DMS114 treated with DMSO at 0.1 percent for 48 hours (cell line): Measurements from ENCODE around the gene GNB5.
"Not testable (repeated sequence)": the region's sequence is repeated elsewhere in the genome, so short reads cannot be mapped to it uniquely, and the experiment has no call there.

Source experiments
- DNase-seq: peaks from one replicate; lab custom pipeline; 2025; ENCODE audit not compliant: unreplicated experiment; lab: John Stamatoyannopoulos, UW

Gene GNB5

GRCh38 chr15:52095597-52096262 is 95.5 kb downstream of the GNB5 start:
- no peak for DNase-seq

DNA sequence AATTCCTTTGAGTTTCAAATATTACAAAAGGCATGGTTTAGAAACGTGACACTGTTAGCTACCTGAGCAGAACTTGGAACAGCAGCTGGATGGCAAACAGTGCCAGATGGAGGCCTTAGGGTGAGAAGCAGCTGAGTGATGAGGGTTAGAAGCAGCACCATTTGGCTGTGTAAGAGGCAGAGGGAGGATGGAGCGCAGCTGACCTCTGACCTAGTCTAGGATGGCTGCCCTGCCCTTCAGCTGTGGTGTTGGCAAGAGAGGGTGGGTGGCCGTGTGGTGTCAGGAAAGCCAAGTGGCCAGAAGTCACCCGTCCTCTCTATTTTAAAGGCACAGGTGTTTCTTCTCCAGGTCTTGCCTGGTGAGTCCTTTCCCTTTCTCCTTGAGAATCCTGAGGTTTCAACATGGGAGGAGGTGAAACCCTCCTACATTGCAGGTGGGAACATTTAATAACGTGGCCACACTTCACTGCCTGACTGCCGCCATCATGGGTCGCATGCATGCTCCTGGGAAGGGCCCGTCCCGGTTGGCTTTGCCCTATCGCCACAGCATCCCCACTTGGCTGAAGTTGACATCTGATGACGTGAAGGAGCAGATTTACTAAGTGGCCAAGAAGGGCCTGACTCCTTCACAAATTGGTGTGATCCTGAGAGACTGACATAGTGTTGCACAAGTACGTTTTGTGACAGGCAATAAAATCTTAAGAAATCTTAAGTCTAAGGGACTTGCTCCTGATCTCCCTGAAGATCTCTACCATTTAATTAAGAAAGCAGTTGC is 96.2 kb downstream of the GNB5 start:
- DNase-seq: no peak

DNA sequence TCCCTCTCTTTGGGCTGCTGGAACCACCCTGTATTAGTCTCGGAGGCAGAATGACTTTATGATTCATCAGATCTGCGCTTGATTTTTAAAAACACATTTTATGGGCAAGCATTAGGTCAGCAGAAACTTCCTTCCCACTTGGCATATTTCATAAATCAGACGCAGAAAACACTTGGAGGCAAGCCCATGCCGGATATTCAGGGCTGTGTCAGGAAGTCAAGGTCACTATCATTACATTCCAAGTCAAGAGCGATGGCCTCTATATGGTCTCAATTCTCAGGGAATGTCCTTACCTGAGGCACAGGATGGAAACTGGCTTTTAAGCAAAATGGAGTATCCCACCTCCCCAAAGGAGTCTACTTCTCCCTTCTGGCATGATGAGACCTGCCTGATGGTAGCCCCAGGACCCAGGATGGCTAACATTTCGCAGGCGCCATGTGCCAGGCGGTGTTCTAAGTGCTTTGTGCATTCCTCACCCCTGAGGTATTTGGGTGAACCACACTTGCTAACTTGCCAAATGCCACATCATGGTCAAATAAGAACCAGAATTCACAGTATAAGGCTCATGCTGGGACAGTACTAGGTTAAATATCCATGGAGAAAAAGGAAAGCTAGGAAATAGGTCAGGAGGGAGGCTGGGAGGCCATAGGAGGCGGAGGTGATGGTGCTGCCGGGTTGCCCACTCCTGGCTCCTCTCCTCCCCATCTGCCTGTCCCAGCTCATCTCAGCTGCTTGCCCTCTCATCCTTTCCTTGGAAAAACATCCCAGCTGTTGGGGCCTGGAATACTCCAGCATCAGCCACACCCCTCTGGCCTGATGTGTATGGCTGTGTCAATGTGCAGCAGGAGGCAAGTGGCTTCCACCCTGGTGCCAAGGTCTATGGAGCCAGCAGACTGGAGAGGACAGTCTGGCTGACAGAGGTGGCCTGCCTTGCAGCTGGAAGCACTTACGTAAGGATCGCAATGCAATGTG is 97.4 kb downstream of the GNB5 start:
- DNase-seq: no peak

- no peak for DNase-seq
Observed at GRCh38 chr15:52093167-52093538, 98.0 kb downstream of the GNB5 start.

- no peak for DNase-seq
Observed at GRCh38 chr15:52090193-52090592, 101.0 kb downstream of the GNB5 start.

- no peak for DNase-seq
Observed at GRCh38 chr15:52086011-52086786, 105.0 kb downstream of the GNB5 start.

GRCh38 chr15:52085299-52085698 is 105.9 kb downstream of the GNB5 start:
- no peak for DNase-seq

- no peak for DNase-seq
Observed at GRCh38 chr15:52083603-52084002, 107.6 kb downstream of the GNB5 start.

DNA sequence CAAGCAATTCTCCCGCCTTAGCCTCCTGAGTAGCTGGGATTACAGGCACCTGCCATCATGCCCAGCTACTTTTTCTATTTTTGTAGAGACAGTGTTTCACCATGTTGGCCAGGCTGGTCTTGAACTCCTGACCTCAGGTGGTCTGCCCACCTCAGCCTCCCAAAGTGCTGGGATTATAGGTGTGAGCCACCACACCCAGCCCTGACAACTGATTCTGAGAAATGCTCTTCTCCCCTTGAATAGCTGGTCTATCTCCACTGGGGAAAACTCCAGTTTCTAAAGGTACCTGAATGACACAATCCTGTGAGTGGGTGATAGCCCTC is 108.2 kb downstream of the GNB5 start:
- not testable (repeated sequence) for DNase-seq

GRCh38 chr15:52082197-52083036 is 108.8 kb downstream of the GNB5 start:
- no peak for DNase-seq

GRCh38 chr15:52080706-52081392 is 110.3 kb downstream of the GNB5 start:
- DNase-seq: no peak

DNA sequence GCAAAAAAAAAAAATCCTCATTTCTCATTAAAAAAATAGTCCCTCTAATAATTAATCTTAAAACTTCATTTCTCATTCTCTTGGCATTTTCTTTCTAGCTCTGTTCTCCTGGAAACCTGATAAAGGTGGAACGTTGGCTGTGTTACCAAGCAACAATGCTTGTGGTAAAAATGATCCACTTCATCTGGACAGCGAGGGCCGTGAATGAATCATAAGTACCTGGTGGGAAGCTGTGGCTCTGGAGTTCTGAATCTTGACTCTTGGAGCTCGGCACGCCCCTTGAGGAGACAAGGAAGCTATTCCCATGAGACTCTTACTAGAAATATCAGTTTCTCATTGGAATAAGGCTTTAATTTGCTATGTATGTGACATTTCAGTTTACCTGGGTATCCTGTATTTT is 111.2 kb downstream of the GNB5 start:
- no peak for DNase-seq

DNA sequence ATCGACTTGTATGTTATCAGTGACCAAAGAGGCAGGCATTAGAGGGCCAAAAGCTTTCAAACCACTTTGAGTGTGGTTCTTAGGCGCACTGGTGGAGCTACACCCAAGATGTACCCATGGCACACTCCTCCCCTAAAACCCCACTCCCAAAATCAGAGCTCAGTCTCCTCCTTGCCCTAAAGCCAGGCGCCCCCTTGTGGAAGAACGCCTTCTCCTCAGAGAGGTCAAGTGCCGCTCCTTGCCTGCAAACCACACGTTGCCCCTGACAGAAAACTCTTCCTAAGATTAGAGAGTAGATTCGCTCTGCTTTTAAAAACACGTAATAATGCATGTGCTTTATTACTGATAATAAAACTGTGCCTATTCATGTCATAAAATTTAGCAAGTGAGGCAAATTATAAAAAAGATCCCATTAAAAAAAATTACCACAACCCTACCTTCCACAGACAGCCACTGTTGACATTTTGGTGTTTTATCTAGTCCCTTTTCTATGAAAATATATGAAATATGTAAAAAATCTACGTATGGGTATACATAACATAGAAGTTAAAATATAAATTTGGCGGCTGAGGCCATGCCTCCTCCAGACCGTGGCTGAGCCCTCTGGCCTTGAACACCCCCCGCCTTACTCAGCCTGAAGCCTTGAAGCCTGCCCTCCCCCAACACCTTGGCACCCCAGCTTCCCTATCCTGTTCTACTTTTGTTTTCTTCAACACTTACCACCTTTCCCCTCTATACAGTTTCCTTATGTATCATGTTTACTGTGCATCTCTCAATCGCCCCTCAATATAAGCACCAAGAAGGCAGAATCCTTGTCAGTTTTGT is 112.1 kb downstream of the GNB5 start:
- DNase-seq: peak; percentile 8

DNA sequence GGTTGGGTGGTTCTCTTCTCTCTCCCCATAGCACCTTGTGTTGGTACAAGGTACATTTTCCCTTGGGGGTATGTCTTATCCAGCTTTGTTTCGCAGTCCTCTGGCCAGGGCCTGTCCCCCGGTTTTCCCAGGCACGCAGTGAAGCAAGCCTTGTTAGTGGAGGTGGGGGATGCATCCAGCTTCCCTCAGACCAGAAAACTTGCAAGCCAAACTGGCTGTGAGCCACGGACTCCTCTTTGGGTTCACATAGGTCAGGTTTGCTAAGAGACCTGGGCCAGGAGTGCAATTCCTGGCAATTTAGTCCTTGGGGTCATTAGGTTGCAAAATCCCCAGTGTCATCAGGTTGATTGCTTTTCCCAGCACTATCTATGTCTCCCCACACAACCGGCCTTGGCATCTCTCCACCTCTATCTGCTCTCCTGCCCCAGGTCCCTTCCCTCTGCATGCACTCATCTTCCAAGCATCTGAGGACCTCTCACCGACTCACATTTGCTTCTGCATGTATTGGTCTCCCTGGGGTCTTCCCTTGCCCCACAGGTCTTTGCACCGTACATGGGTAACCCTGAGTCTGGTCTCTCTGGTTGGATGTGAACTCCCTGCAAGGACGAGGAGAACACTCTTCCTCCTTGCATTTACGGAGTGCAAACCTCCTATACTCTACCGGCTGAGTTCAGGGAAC is 112.9 kb downstream of the GNB5 start:
- DNase-seq: no peak

DNA sequence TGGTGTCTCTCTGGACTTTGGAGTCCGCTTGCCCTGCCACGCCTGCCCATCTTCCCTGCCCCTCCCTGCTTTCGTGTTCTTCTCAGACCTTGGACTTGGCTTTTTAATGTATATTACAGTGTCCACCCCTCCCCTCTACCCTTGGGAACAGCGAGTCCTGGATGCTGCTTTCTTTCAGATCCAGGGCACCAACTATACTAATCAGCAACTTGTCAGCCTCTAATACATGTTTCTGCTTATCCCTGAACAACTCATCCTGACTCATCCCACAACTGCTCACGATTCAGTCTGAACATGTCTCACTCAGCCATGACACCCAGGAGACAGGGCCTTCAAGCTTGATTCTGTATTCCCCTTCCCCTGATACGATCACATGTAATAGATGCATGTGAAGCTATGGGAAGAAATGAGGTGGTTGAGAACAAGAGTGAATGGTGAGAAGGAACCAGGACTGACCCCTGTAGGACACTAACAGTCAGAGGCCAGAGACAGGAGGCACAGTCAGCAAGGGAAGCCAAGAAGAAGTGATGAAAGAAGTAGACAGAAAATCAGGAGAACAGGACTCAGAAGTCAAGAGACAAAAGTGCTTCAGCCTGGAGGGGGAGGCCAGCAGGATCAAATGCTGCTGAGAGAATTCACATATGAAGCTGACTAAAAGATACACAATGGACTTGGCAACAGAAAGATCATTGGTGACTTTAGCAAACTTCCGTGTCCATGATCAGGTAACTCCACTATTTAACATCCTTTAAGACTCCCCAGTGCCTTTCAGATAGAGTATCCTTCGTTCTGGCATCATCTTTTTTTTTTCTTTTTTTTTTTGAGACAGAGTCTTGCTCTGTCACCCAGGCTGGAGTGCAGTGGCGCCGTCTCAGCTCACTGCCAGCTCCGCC is 114.1 kb downstream of the GNB5 start:
- DNase-seq: no peak

GRCh38 chr15:52071570-52071969 is 119.6 kb downstream of the GNB5 start:
- DNase-seq: no peak

DNA sequence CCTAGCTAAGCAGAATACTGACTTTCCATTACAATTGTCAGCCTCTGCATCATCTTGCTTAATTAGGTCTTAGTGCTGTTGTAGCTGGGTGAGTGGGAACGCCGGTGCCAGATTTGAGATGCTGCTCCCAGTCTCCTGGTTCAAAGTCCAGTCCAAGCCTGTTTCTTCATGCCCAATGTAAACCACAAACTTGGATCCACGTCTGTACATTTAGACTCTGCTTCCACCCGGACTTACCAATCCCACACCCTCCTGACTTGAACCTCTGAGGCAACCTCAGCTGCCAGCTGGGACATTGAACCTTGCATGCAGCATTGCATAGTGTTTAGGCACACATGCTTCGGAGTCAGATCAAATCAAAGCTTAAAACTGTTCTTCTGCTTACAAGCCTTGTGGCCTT is 121.6 kb downstream of the GNB5 start:
- DNase-seq: no peak
